ENCODE results near the gene CAMKK2. TPM values are rescaled to one million over a fixed set of nuclear protein-coding genes. Genes with fewer than 3 reads are reported as not detected.
A peak's percentile ranks its signal among the peaks of the same experiment; 100 is the strongest.

The CAMKK2 gene
- total and polyA plus RNA-seq, 9 of the 15 experiments (the other 6 are each of a cell fraction or from before 2014, with no cell fraction given) = 4.3 to 32.0 (median 18.2) TPM

- TF ChIP-seq, protein P1, sequence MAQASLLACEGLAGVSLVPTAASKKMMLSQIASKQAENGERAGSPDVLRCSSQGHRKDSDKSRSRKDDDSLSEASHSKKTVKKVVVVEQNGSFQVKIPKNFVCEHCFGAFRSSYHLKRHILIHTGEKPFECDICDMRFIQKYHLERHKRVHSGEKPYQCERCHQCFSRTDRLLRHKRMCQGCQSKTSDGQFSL (CRISPR knock-in tag; IDR thresholded peaks at IDR 0.05) = peak; percentile 62; the same call in 1 of the 2 replicates
- TF ChIP-seq, protein P1 (tag; IDR thresholded peaks at IDR 0.05) = peak in 1 of 2 experiments; percentile 68; a peak in 1 of 4 replicates
- TF ChIP-seq YY1 (IDR thresholded peaks at IDR 0.05; ENCODE audit: borderline replicate concordance in 1 of 3, control insufficient read depth in 1 of 3, extremely low read depth in 1 of 3, insufficient read depth in 3 of 3, insufficient read length in 1 of 3, insufficient replicate concordance in 2 of 3, low read depth in 1 of 3, low read length in 2 of 3) (no peak), L3MBTL2 (IDR thresholded peaks at IDR 0.05) (peak; percentile 63), RUNX1 (IDR thresholded peaks at IDR 0.05; ENCODE audit: low read depth) (no peak), ZNF282 (CRISPR knock-in tag; IDR thresholded peaks at IDR 0.05) (no peak), RNF2 (IDR thresholded peaks at IDR 0.05) (no peak), ZNF511 (CRISPR knock-in tag; IDR thresholded peaks at IDR 0.05) (0 out of 2 replicates have a peak, but pooled peaks have one; percentile 30)
Measured at GRCh38 chr12:121295746-121296617, 527 bp downstream of the CAMKK2 start (continued).

Data from K562 (cell line).